ENCODE data around the gene SCAP. TPM values are rescaled to one million over a fixed set of nuclear protein-coding genes. Genes with fewer than 3 reads are reported as not detected.
"Not testable (repeated sequence)": the region's sequence is repeated elsewhere in the genome, so short reads cannot be mapped to it uniquely, and the experiment has no call there.

The SCAP gene
- total and polyA plus RNA-seq, 9 donors: 52.4 to 192 (median 80.9) TPM

GRCh38 chr3:47464588-47464987, 11.2 kb downstream of the SCAP start:
- WGBS, 3 donors: 73 to 81% (median 81%) methylated on average over 1 of the region's 1 CpG
- H3K36me3 ChIP-seq: no peaks in the 10 kb centered on the region
- no peaks in the 10 kb centered on the region for H3K9me3 ChIP-seq
- no peak for TF ChIP-seq EP300 (IDR thresholded peaks at IDR 0.05)
- no peak for TF ChIP-seq POLR2A (IDR thresholded peaks at IDR 0.05)
- TF ChIP-seq CTCF (IDR thresholded peaks at IDR 0.05): no peak
- peaks cover 9% of the 10 kb centered on the region for H3K4me1 ChIP-seq (ENCODE audit: insufficient read depth)
- DNase-seq: no peak
- no peaks in the 10 kb centered on the region for H3K27me3 ChIP-seq
- no peak overlapping the region for H3K27ac ChIP-seq
- no peak overlapping the region for H3K4me3 ChIP-seq
- intact Hi-C loops (cut with DNase I): no loop called here

- peaks cover 10% of the 10 kb centered on the region for H3K4me1 ChIP-seq (ENCODE audit: insufficient read depth)
- H3K4me3 ChIP-seq; H3K27ac ChIP-seq; H3K36me3 ChIP-seq; H3K27me3 ChIP-seq; DNase-seq; H3K9me3 ChIP-seq; intact Hi-C loops (cut with DNase I): not testable (repeated sequence)
- WGBS, 3 donors: 67 to 80% (median 77%) methylated on average over 9 of the region's 9 CpGs
Observed at GRCh38 chr3:47459534-47460085, 16.1 kb downstream of the SCAP start.

DNA sequence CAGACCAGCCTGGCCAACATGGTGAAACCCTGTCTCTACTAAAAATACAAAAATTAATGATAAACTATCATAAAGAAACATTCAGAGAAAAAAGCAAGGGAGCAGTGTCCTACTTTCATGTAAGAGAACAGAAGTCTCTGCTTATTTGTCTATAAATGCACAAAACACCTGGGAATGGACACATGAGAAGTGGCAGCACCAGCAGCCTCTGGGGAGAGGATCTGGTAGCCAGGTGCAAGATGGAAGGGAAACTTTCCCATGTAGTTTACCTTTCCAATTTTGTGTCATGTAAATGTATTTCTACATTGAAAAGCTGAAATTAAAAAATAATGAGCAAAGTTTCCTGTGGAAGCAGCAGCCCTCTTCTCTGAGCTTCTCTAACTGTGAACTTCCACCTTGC, 18.8 kb downstream of the SCAP start:
- intact Hi-C loops (cut with DNase I): no loop called here
- Histone ChIP-seq H3K9me3 (no peaks in the 10 kb centered on the region), H3K27ac (no peak overlapping the region), H3K27me3 (no peaks in the 10 kb centered on the region), H3K36me3 (no peaks in the 10 kb centered on the region), H3K4me1 (ENCODE audit: insufficient read depth) (peaks cover 11% of the 10 kb centered on the region), H3K4me3 (no peak overlapping the region)
- DNase-seq: no peak
- TF ChIP-seq POLR2A (IDR thresholded peaks at IDR 0.05) (no peak), EP300 (IDR thresholded peaks at IDR 0.05) (no peak), CTCF (IDR thresholded peaks at IDR 0.05) (no peak)

DNA sequence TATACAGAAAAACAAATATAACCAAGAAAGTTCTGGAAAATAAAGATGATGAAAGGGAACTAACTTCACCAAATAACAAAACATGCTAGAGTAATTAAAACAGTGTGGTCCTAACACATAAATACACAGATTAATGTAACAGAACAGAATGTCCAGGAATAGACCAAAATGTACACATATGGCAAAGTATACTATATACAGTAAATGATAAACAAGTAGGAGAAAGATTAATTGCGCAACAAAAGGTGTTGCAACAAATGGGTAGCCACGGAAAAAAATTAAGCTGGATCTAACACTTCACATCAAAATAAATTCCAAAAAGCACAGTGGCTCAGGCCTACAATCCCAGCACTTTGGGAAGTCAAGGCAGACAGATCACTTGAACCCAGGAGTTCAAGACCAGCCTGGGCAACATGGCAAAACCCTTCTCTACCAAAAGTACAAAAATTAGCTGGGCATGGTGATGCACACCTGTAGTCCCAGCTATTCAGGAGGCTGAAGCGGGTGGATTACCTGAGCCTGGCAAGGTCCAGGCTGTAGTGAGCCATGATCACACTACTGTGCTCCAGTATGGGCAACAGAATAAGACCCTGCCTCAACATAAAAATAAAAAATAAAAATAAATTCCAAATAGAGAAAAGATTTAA, 19.8 kb downstream of the SCAP start:
- Histone ChIP-seq H3K4me1 (ENCODE audit: insufficient read depth) (peaks cover 11% of the 10 kb centered on the region), H3K4me3 (no peak overlapping the region), H3K27ac (no peak overlapping the region), H3K9me3 (no peaks in the 10 kb centered on the region), H3K27me3 (no peaks in the 10 kb centered on the region), H3K36me3 (no peaks in the 10 kb centered on the region)
- no peak for TF ChIP-seq CTCF (IDR thresholded peaks at IDR 0.05)
- TF ChIP-seq EP300 (IDR thresholded peaks at IDR 0.05): no peak
- no peak for TF ChIP-seq POLR2A (IDR thresholded peaks at IDR 0.05)
- no peak for DNase-seq
- 74 to 79% (median 77%) methylated on average over 3 of the region's 3 CpGs for WGBS, 3 donors
- intact Hi-C loops (cut with DNase I): no loop called here

- H3K9me3 ChIP-seq: no peaks in the 10 kb centered on the region
- DNase-seq: no peak
- H3K4me3 ChIP-seq: no peak overlapping the region
- H3K36me3 ChIP-seq: no peaks in the 10 kb centered on the region
- H3K27ac ChIP-seq: no peak overlapping the region
- no peak for TF ChIP-seq POLR2A (IDR thresholded peaks at IDR 0.05)
- TF ChIP-seq EP300 (IDR thresholded peaks at IDR 0.05): no peak
- no peak for TF ChIP-seq CTCF (IDR thresholded peaks at IDR 0.05)
- no peaks in the 10 kb centered on the region for H3K27me3 ChIP-seq
- 64 to 82% (median 66%) methylated on average over 4 of the region's 4 CpGs for WGBS, 3 donors
- intact Hi-C loops (cut with DNase I): no loop called here
- peaks cover 11% of the 10 kb centered on the region for H3K4me1 ChIP-seq (ENCODE audit: insufficient read depth)
Observed at GRCh38 chr3:47452453-47453215, 23.1 kb downstream of the SCAP start.

Data from ovary (tissue), 9 donors.